Panc1 (cell line): ENCODE measurements around the gene BRD3. TPM values are rescaled to one million over a fixed set of nuclear protein-coding genes. Genes with fewer than 3 reads are reported as not detected.

Experiments
- ATAC-seq: fragments of 200-7000 bp; cut with Tn5 transposase; 2 replicates; pipeline ENCODE4 v1.9.1; 2020; ENCODE audit warnings: mild to moderate bottlenecking, moderate library complexity
- BruUV-seq: library from RNA; stranded (reverse); fragments of 400-500 nt; replicated peaks from 2 replicates; lab custom pipeline; 2021; lab: Mats Ljungman, UMichigan
- CTCF ChIA-PET: fragments of 300-600 bp; sonication (Branson Sonifier 250); formaldehyde crosslinking; loops from one replicate; lab custom pipeline; 2022; ENCODE audit warnings: antibody characterized with exemption; lab: Charles Lee
- POLR2A ChIA-PET: fragments of 300-600 bp; sonication (Branson Sonifier 250); formaldehyde crosslinking; loops from one replicate; lab custom pipeline; 2022; ENCODE audit warnings: antibody characterized with exemption; lab: Charles Lee
- DNase-seq: peaks from one replicate; pipeline ENCODE4 v3.0.0-alpha.2; 2010; ENCODE audit warnings: low read depth, low spot score
- H3K27ac ChIP-seq: 2 replicates; pipeline ENCODE4 v1.5.1; 2011; ENCODE audit warnings: mild to moderate bottlenecking, low read length, inconsistent platforms
- H3K27me3 ChIP-seq: fragments of 200-500 bp; sonication (Bioruptor generic); 2 replicates; pipeline ENCODE4 v1.6.0; 2014; ENCODE audit warnings: low read length, inconsistent platforms; ENCODE audit not compliant: control insufficient read depth, insufficient read depth
- H3K36me3 ChIP-seq: fragments of 200-500 bp; sonication (Bioruptor generic); 2 replicates; pipeline ENCODE4 v1.5.1; 2014; ENCODE audit warnings: inconsistent platforms, mild to moderate bottlenecking, low read length, moderate library complexity; ENCODE audit not compliant: control insufficient read depth, insufficient read depth
- H3K4me1 ChIP-seq: 2 replicates; pipeline ENCODE4 v1.5.1; 2011; ENCODE audit warnings: inconsistent platforms, mild to moderate bottlenecking, low read length, moderate library complexity; ENCODE audit not compliant: control insufficient read depth, insufficient read depth
- H3K4me3 ChIP-seq, 2 experiments: 2 replicates each; pipeline ENCODE4 v1.5.1; 2011 to 2012; ENCODE audit warnings: low read depth in 2 of 2, low read length in 2 of 2, mild to moderate bottlenecking in 2 of 2, inconsistent platforms in 1 of 2, moderate library complexity in 1 of 2
- H3K9me3 ChIP-seq: fragments of 200-500 bp; sonication (Bioruptor generic); 2 replicates; pipeline ENCODE4 v1.5.1; 2014; ENCODE audit warnings: low read depth, mild to moderate bottlenecking, inconsistent platforms, low read length, moderate library complexity; ENCODE audit not compliant: control insufficient read depth, insufficient read depth
- CTCF ChIP-seq: fragments of 450-650 bp; IDR thresholded peaks from 2 replicates; pipeline ENCODE4 v1.5.1; 2017; ENCODE audit warnings: mild to moderate bottlenecking
- POLR2AphosphoS5 ChIP-seq: IDR thresholded peaks from 2 replicates; pipeline ENCODE4 v1.6.1; 2012; ENCODE audit warnings: mild to moderate bottlenecking, low read depth, low read length, moderate library complexity
- REST ChIP-seq, 2 experiments: IDR thresholded peaks; 2 replicates each; pipeline ENCODE4 v1.6.1; 2011 to 2012; ENCODE audit warnings: low read depth in 2 of 2, control low read depth in 1 of 2, low read length in 1 of 2, mild to moderate bottlenecking in 1 of 2, moderate library complexity in 1 of 2; ENCODE audit not compliant: insufficient read depth in 1 of 2
- SIN3A ChIP-seq: IDR thresholded peaks from 2 replicates; pipeline ENCODE4 v1.6.1; 2012; ENCODE audit warnings: low read depth, mild to moderate bottlenecking, low read length, moderate library complexity, borderline replicate concordance; ENCODE audit not compliant: insufficient read depth
- TCF7L2 ChIP-seq: IDR thresholded peaks from 2 replicates; pipeline ENCODE4 v1.6.1; 2011; ENCODE audit warnings: mild to moderate bottlenecking, low read depth, low read length, inconsistent platforms
- in situ Hi-C: cut with HindIII; loops from 2 replicates; pipeline ENCODE4 v1.10.0; 2016; ENCODE audit warnings: low sequenced_read_pairs, low pct_unique_long_range_greater_than_20kb
- intact Hi-C: fragments of 100-400 bp; cut with micrococcal nuclease; formaldehyde crosslinking; loops from one replicate; pipeline ENCODE4 v1.10.0; 2022; ENCODE audit not compliant: unreplicated experiment
- total RNA-seq: library from RNA; stranded (reverse); gene quantifications from one replicate; pipeline ENCODE4 v1.2.1, GENCODE V29; 2021; ENCODE audit not compliant: unreplicated experiment

BRD3 gene
- total RNA-seq, 1 experiment from 2014 or later = 27.6 TPM

- ATAC-seq = no peak
- POLR2A ChIA-PET = no interaction called here
- H3K4me3 ChIP-seq = no peak overlapping the region
- CTCF ChIA-PET = no interaction called here
- H3K36me3 ChIP-seq = no peaks in the 10 kb centered on the region
- H3K4me1 ChIP-seq = peaks cover 6% of the 10 kb centered on the region
- TF ChIP-seq SIN3A (no peak), CTCF (no peak), TCF7L2 (no peak), REST (IDR thresholded peaks at IDR 0.05; ENCODE audit: insufficient read depth in 1 of 2, low read depth in 2 of 2, low read length in 1 of 2) (no peak), POLR2AphosphoS5 (no peak)
- no peaks in the 10 kb centered on the region for H3K9me3 ChIP-seq
- DNase-seq = no peak
- intact Hi-C loops (no loop called here), in situ Hi-C loops (no loop called here)
- no peaks in the 10 kb centered on the region for H3K27me3 ChIP-seq
- no TSS peak for BruUV-seq
- H3K27ac ChIP-seq = no peak overlapping the region
These were observed 36.9 kb downstream of the BRD3 start for GRCh38 chr9:134030821-134031470.

- Histone ChIP-seq H3K4me1 (peaks cover 6% of the 10 kb centered on the region), H3K9me3 (no peaks in the 10 kb centered on the region), H3K27ac (no peak overlapping the region), H3K27me3 (no peaks in the 10 kb centered on the region), H3K4me3 (no peak overlapping the region), H3K36me3 (no peaks in the 10 kb centered on the region)
- DNase-seq (no peak), ATAC-seq (no peak)
- intact Hi-C loops = no loop called here
- TF ChIP-seq REST (IDR thresholded peaks at IDR 0.05; ENCODE audit: insufficient read depth in 1 of 2, low read depth in 2 of 2, low read length in 1 of 2) = no peak
- TF ChIP-seq TCF7L2 = no peak
- no peak for TF ChIP-seq SIN3A
- no peak for TF ChIP-seq POLR2AphosphoS5
- TF ChIP-seq CTCF = no peak
- ChIA-PET POLR2A (no interaction called here), CTCF (no interaction called here)
- BruUV-seq = no TSS peak
- in situ Hi-C loops = no loop called here
These were observed 38.3 kb downstream of the BRD3 start for GRCh38 chr9:134029248-134030226.
